22Rv1 (cell line): ENCODE data around the gene MTREX.

Experiments used
- H3K27ac ChIP-seq: fragments of 450-650 bp; 2 replicates; pipeline ENCODE4 v1.5.1; 2017
- CTCF ChIP-seq: fragments of 450-650 bp; IDR thresholded peaks from 2 replicates; pipeline ENCODE4 v1.5.1; 2017; ENCODE audit warnings: mild to moderate bottlenecking
- ZFX ChIP-seq: fragments of 450-650 bp; IDR thresholded peaks from 2 replicates; pipeline ENCODE4 v1.6.1; 2017; ENCODE audit warnings: antibody characterized with exemption, borderline replicate concordance

MTREX gene

GRCh38 chr5:55383254-55383653 lies 75.5 kb downstream of the MTREX start:
- H3K27ac ChIP-seq = no peak overlapping the region
- TF ChIP-seq ZFX = no peak
- TF ChIP-seq CTCF = no peak

- TF ChIP-seq ZFX (no peak), CTCF (no peak)
- no peak overlapping the region for H3K27ac ChIP-seq
Observed at GRCh38 chr5:55384072-55384471, 76.3 kb downstream of the MTREX start.

GRCh38 chr5:55385227-55385626 lies 77.4 kb downstream of the MTREX start:
- no peak for TF ChIP-seq ZFX
- no peak for TF ChIP-seq CTCF

GRCh38 chr5:55385846-55386245 lies 78.1 kb downstream of the MTREX start:
- TF ChIP-seq ZFX (no peak), CTCF (no peak)
- H3K27ac ChIP-seq = no peak overlapping the region

More at GRCh38 chr5:55385227-55385626, 77.4 kb downstream of the MTREX start:
- H3K27ac ChIP-seq = no peak overlapping the region

GRCh38 chr5:55386356-55386755 lies 78.6 kb downstream of the MTREX start:
- TF ChIP-seq ZFX (no peak), CTCF (no peak)
- H3K27ac ChIP-seq = no peak overlapping the region

GRCh38 chr5:55387865-55388264 lies 80.1 kb downstream of the MTREX start:
- H3K27ac ChIP-seq = no peak overlapping the region
- TF ChIP-seq ZFX (no peak), CTCF (no peak)

GRCh38 chr5:55391707-55392106 lies 83.9 kb downstream of the MTREX start:
- TF ChIP-seq ZFX (no peak), CTCF (no peak)
- no peak overlapping the region for H3K27ac ChIP-seq
